ENCODE results near the gene PACS1.

DNA sequence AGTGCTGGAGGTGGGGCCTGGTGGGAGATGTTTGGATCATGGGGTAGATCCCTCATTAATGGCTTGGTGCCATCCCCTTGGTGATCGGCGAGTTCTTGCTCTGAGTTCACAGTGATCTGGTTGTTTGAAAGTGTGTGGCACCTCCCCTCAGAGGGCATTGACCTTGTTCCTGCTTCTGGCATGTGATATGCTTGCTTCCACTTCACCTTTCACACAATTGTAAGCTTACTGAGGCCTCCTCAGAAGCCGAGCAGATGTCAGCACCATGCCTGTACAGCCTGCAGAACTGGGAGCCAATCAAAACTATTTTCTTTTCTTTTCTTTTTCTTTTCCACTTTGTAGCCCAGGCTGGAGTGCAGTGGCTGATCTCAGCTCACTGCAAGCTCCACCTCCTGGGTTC, 32.7 kb upstream of the PACS1 start:
- TF ChIP-seq, protein P1, sequence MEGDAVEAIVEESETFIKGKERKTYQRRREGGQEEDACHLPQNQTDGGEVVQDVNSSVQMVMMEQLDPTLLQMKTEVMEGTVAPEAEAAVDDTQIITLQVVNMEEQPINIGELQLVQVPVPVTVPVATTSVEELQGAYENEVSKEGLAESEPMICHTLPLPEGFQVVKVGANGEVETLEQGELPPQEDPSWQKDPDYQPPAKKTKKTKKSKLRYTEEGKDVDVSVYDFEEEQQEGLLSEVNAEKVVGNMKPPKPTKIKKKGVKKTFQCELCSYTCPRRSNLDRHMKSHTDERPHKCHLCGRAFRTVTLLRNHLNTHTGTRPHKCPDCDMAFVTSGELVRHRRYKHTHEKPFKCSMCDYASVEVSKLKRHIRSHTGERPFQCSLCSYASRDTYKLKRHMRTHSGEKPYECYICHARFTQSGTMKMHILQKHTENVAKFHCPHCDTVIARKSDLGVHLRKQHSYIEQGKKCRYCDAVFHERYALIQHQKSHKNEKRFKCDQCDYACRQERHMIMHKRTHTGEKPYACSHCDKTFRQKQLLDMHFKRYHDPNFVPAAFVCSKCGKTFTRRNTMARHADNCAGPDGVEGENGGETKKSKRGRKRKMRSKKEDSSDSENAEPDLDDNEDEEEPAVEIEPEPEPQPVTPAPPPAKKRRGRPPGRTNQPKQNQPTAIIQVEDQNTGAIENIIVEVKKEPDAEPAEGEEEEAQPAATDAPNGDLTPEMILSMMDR (conservative IDR thresholded peaks at IDR 0.05 in 1 of 2, IDR thresholded peaks at IDR 0.05 in 1 of 2; ENCODE audit: low read depth in 1 of 2, low read length in 2 of 2): no peak
- no peak for TF ChIP-seq EZH2 (IDR thresholded peaks at IDR 0.05; ENCODE audit: low read length, missing control alignments)

Measured in fibroblast of lung (primary cell).